ENCODE measurements around the gene UGT1A9. TPM values are rescaled to one million over a fixed set of nuclear protein-coding genes. Genes with fewer than 3 reads are reported as not detected.

The UGT1A9 gene
- total RNA-seq, 1 experiment from 2014 or later, result not detected

DNA sequence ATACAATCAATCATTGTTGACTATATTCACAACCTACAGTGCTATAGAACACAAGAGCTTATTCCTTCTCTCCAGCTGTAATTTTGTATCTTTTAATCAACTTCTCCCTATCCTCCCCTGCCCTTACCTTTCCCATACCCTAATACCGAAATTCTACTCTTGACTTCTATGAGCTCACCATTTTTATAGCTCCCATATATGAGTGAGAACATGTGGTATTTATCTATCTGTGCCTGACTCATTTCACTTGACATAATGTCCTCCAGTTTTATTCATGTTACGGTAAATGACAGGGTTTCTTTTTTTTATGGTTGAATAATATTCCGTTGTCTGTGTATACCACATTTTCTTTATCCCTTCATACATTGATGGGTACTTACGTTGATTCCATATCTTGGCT lies 109.1 kb downstream of the UGT1A9 start:
- H4K8ac ChIP-seq (replicated peaks; ENCODE audit: insufficient read length, low read depth, low read length), result no peak overlapping the region
- no peak overlapping the region for H2BK15ac ChIP-seq (ENCODE audit: low read depth, low read length)
- no peak overlapping the region for H3K4ac ChIP-seq (ENCODE audit: low read depth, low read length)
- H3K23me2 ChIP-seq (ENCODE audit: insufficient read length, low read depth, low read length, poor library complexity, severe bottlenecking), result no peaks in the 10 kb centered on the region
- no peak overlapping the region for H3K14ac ChIP-seq (ENCODE audit: insufficient read depth, low read length)
- H4K91ac ChIP-seq (ENCODE audit: insufficient read length, low read depth, low read length), result no peak overlapping the region
- no peak overlapping the region for H2BK20ac ChIP-seq (ENCODE audit: low read depth, low read length, poor library complexity, severe bottlenecking)
- no peak overlapping the region for H3K27ac Mint-ChIP-seq
- 100% methylated on average over 1 of the region's 4 CpGs for WGBS (ENCODE audit: extremely low coverage, insufficient read length, low lambda C conversion rate)
- H4K20me1 ChIP-seq (ENCODE audit: control insufficient read depth, insufficient read depth, insufficient read length), result no peaks in the 10 kb centered on the region
- no peak overlapping the region for H3K4me2 ChIP-seq (ENCODE audit: insufficient read depth, insufficient read length, low read length)
- H3K18ac ChIP-seq (ENCODE audit: insufficient read length, low read depth, low read length), result no peak overlapping the region
- no peak overlapping the region for H3K27ac ChIP-seq (ENCODE audit: insufficient read length, low read depth, low read length)
- H2BK12ac ChIP-seq (ENCODE audit: insufficient read length, low read depth, low read length), result no peak overlapping the region
- H3K9me3 ChIP-seq (ENCODE audit: control insufficient read depth, low read depth, low read length), result peaks cover 4% of the 10 kb centered on the region
- H3K4me1 Mint-ChIP-seq, result no peaks in the 10 kb centered on the region
- no peaks in the 10 kb centered on the region for H3K79me1 ChIP-seq (ENCODE audit: insufficient read depth, low read depth, low read length, poor library complexity, severe bottlenecking)
- no peak overlapping the region for H3K9ac ChIP-seq (ENCODE audit: extremely low read depth, insufficient read length, low read length)
- H3K79me2 ChIP-seq (ENCODE audit: insufficient read depth, low read length), result no peaks in the 10 kb centered on the region
- no peak overlapping the region for H2AK5ac ChIP-seq (ENCODE audit: insufficient read length, low read length)
- no peak for DNase-seq
- no peak overlapping the region for H2BK5ac ChIP-seq (ENCODE audit: insufficient read length, low read length)
- H3K4me3 Mint-ChIP-seq, result no peak overlapping the region
- no peak overlapping the region for H2BK120ac ChIP-seq (ENCODE audit: low read depth, low read length, poor library complexity, severe bottlenecking)
- no peak overlapping the region for H3K56ac ChIP-seq (ENCODE audit: insufficient read length, low read depth, low read length)
- peaks cover 1 to 4% (median 1%) of the 10 kb centered on the region in 3 experiments; a peak in 4 of 7 replicates for H3K36me3 Mint-ChIP-seq (ENCODE audit: insufficient read depth in 1 of 3, low read depth in 3 of 3)
- H3K9me3 Mint-ChIP-seq, result peaks cover 13 to 22% of the 10 kb centered on the region in 2 experiments; a peak in 4 of 5 replicates
- H3K27me3 ChIP-seq (ENCODE audit: insufficient read depth, low read length), result no peaks in the 10 kb centered on the region
- no peak overlapping the region for H4K5ac ChIP-seq (ENCODE audit: insufficient read length, low read depth, low read length)
- no peak overlapping the region for H3K23ac ChIP-seq (ENCODE audit: insufficient read length, low read depth, low read length)
- no peaks in the 10 kb centered on the region for H3K4me1 ChIP-seq (ENCODE audit: insufficient read depth, low read length)
- H3K27me3 Mint-ChIP-seq (ENCODE audit: low read depth), result peaks cover 12% of the 10 kb centered on the region; the same call in 1 of the 2 replicates
- H3T11ph ChIP-seq (ENCODE audit: low read length), result no peak overlapping the region
- H2AFZ ChIP-seq (ENCODE audit: low read length), result no peak overlapping the region
- TF ChIP-seq CTCF (conservative IDR thresholded peaks at IDR 0.05), result no peak

Data from H9 (cell line).